ENCODE measurements around the gene FMN2. TPM values are rescaled to one million over a fixed set of nuclear protein-coding genes. Genes with fewer than 3 reads are reported as not detected.

Gene FMN2
- total RNA-seq, 3 donors from 2014 or later: 0.96 to 30.4 (median 3.5) TPM

DNA sequence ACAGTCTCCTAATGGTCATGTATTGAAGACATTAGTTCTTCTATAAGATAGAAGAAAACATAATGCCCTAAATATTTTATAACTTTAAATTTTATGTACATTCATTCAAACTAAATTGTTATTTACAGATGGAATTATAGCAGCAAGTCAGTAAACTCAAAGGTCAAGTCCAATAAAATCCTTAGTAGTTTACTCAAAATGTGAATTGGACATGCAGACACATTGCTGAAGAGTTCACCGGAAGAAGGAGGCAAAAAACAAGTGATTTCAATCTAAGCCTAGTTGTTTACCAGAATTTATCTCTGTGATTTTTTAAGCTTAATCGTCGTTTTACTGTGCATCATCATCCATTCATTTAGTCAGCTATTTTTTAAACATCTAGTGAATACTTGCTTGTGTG is 370.6 kb downstream of the FMN2 start:
- no peaks in the 10 kb centered on the region for H3K9me3 ChIP-seq
- TF ChIP-seq, protein P1, sequence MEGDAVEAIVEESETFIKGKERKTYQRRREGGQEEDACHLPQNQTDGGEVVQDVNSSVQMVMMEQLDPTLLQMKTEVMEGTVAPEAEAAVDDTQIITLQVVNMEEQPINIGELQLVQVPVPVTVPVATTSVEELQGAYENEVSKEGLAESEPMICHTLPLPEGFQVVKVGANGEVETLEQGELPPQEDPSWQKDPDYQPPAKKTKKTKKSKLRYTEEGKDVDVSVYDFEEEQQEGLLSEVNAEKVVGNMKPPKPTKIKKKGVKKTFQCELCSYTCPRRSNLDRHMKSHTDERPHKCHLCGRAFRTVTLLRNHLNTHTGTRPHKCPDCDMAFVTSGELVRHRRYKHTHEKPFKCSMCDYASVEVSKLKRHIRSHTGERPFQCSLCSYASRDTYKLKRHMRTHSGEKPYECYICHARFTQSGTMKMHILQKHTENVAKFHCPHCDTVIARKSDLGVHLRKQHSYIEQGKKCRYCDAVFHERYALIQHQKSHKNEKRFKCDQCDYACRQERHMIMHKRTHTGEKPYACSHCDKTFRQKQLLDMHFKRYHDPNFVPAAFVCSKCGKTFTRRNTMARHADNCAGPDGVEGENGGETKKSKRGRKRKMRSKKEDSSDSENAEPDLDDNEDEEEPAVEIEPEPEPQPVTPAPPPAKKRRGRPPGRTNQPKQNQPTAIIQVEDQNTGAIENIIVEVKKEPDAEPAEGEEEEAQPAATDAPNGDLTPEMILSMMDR (IDR thresholded peaks at IDR 0.05): no peak
- peak; percentile 74 for ATAC-seq

DNA sequence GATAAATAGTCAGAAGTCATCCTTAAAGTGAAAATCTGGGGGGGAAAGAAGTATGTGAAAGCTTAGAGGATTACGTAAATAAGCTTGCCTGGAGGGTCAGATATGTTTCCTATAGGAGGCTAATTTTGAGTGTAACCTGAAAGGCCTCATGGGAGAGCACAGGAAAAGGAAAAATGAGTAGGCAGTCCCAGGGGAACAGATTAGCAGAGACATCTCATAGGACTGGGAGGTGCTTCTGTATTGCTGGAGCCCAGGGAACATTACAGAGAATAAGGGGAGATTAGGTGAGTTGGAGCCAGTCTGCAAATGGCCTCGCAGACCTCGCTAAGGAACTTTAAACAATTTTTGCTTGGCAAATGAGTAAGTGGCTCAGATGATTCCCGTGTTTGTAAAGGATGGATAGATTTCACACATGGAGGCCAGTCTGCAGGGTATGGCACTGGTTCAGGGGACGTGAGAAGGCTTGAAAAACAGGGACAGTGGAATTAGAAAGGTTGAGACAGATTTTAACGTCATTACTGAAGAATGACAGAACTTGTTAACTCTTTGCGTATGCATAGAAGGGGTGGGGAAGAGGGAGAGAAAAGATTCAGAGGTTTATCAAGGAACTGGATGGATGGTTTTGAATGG is 371.2 kb downstream of the FMN2 start:
- Histone ChIP-seq H3K9me3 (no peaks in the 10 kb centered on the region), H3K4me3 (no peak overlapping the region), H3K4me1 (ENCODE audit: low read depth) (peaks cover 5% of the 10 kb centered on the region), H3K36me3 (ENCODE audit: low read depth) (no peaks in the 10 kb centered on the region)
- DNase-seq: no peak
- TF ChIP-seq, protein P1 (IDR thresholded peaks at IDR 0.05): no peak
- ATAC-seq: no peak
- intact Hi-C loops (cut with DNase I, micrococcal nuclease): no loop called here

More for the DNA sequence above, 370.6 kb downstream of the FMN2 start:
- intact Hi-C loops (cut with DNase I, micrococcal nuclease): no loop called here
- no peaks in the 10 kb centered on the region for H3K36me3 ChIP-seq (ENCODE audit: low read depth)
- H3K4me1 ChIP-seq (ENCODE audit: low read depth): peaks cover 5% of the 10 kb centered on the region
- DNase-seq: no peak
- no peak overlapping the region for H3K4me3 ChIP-seq

DNA sequence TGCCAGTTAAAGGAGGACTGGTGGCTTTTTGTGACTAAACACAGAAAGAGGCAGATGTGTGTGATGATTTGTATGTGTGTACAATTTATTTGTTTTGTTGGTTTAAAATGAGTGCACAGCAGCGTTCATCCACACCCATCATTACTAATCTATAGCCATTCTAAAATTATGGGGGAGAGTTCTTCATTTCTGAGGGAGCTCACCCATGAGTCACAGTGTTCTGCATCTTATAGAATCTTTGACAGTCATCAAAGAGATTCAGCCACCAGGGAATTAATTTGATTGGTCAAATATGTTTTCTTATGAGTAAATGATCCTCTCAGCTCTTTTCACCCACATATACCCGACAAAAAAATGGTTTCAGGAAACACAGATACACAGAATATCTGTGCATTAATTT is 372.4 kb downstream of the FMN2 start:
- no peak for ATAC-seq
- intact Hi-C loops (cut with DNase I, micrococcal nuclease): no loop called here
- TF ChIP-seq, protein P1 (IDR thresholded peaks at IDR 0.05): no peak
- H3K36me3 ChIP-seq (ENCODE audit: low read depth): no peaks in the 10 kb centered on the region
- DNase-seq: no peak
- no peaks in the 10 kb centered on the region for H3K9me3 ChIP-seq
- peaks cover 5% of the 10 kb centered on the region for H3K4me1 ChIP-seq (ENCODE audit: low read depth)
- no peak overlapping the region for H3K4me3 ChIP-seq

DNA sequence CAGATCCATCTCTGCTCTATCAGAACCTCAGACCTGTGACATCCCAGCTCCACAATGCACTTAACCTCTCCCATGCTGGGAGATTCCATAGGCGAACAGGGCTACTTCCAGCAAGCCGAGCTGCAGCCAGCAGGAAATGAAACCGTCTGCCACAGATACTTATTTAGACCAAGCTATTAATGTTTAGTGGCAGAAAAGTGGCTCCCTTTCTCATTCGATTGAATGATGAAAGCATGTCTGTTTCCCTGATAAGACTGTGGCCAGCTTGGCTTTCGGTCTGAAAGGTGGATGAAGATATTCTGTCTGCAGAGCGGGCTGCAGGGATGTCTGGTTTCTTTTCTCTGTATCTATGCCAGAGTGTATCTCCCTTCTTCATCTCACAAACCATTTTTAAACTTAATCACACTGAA is 373.9 kb downstream of the FMN2 start:
- Histone ChIP-seq H3K4me1 (ENCODE audit: low read depth) (peaks cover 5% of the 10 kb centered on the region), H3K36me3 (ENCODE audit: low read depth) (no peaks in the 10 kb centered on the region), H3K9me3 (no peaks in the 10 kb centered on the region), H3K4me3 (no peak overlapping the region)
- intact Hi-C loops (cut with DNase I, micrococcal nuclease): no loop called here
- TF ChIP-seq, protein P1 (IDR thresholded peaks at IDR 0.05): no peak
- no peak for ATAC-seq
- DNase-seq: no peak

DNA sequence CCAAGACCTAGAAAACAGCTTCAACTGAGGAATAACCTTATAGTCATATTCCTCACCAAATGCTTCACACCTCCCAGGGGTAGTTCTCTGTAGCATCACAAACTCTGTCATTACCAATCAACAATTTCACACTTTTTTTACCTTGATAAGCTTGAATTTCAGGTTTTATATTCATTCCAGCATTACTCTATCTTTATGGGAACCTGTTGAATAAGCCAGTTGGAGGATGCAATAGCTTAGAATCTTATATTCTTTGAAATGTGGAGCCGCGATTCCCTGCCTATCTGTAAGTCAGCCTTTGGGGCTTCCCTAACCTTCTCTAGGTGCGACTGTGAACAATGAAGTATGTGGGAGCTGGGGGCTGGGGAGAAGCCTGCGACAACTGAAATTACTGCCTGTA is 374.8 kb downstream of the FMN2 start:
- Histone ChIP-seq H3K9me3 (no peaks in the 10 kb centered on the region), H3K36me3 (ENCODE audit: low read depth) (no peaks in the 10 kb centered on the region), H3K4me1 (ENCODE audit: low read depth) (peaks cover 5% of the 10 kb centered on the region), H3K4me3 (no peak overlapping the region)
- no peak for DNase-seq
- intact Hi-C loops (cut with DNase I, micrococcal nuclease): no loop called here
- TF ChIP-seq, protein P1 (IDR thresholded peaks at IDR 0.05): no peak
- ATAC-seq: no peak

DNA sequence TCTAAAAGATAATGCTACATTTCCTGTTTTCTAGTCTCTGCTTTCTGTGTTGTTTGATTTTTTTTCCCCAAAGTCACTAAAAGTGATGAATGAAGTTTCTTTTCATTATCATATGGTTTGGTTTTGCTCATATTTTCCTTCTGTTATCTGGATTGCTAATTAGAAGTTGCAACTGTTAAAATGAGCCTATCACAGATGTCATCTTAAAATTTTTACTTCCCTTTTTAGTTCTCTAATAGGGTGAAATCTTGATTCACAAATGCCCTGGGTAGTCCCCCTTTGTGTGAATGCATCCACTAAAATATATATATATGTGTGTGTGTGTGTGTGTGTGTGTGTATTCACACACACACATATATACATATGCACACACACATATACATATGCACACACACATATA is 376.2 kb downstream of the FMN2 start:
- no peak overlapping the region for H3K4me3 ChIP-seq

More for the DNA sequence above, 376.2 kb downstream of the FMN2 start:
- ATAC-seq (no peak), DNase-seq (no peak)
- intact Hi-C loops (cut with DNase I, micrococcal nuclease): no loop called here
- TF ChIP-seq, protein P1 (IDR thresholded peaks at IDR 0.05): no peak
- Histone ChIP-seq H3K36me3 (ENCODE audit: low read depth) (no peaks in the 10 kb centered on the region), H3K9me3 (no peaks in the 10 kb centered on the region), H3K4me1 (ENCODE audit: low read depth) (peaks cover 3% of the 10 kb centered on the region)
